PC-3 (cell line): ENCODE measurements around the gene LIMS2. TPM values are rescaled to one million over a fixed set of nuclear protein-coding genes. Genes with fewer than 3 reads are reported as not detected.
A peak's percentile ranks its signal among the peaks of the same experiment; 100 is the strongest.

ENCODE experiments used
- ATAC-seq: fragments of 200-7000 bp; cut with Tn5 transposase; 2 replicates; pipeline ENCODE4 v1.9.1; 2020; ENCODE audit warnings: mild to moderate bottlenecking, moderate library complexity
- Bru-seq: library from RNA; stranded (reverse); fragments of 400-500 nt; gene quantifications from one replicate; lab custom pipeline; 2021; lab: Mats Ljungman, UMichigan
- BruChase-seq, 2 experiments: library from RNA; stranded (reverse); fragments of 400-500 nt; gene quantifications; one replicate each; lab custom pipeline; 2021; lab: Mats Ljungman, UMichigan
- BruUV-seq: library from RNA; stranded (reverse); fragments of 400-500 nt; replicated peaks from 2 replicates; lab custom pipeline; 2021; lab: Mats Ljungman, UMichigan
- CTCF ChIA-PET: fragments of 300-600 bp; sonication (Branson Sonifier 250); formaldehyde crosslinking; loops from one replicate; lab custom pipeline; 2022; ENCODE audit warnings: antibody characterized with exemption; lab: Charles Lee
- POLR2A ChIA-PET: fragments of 300-600 bp; sonication (Branson Sonifier 250); formaldehyde crosslinking; loops from one replicate; lab custom pipeline; 2022; ENCODE audit warnings: antibody characterized with exemption; ENCODE audit not compliant: unreplicated experiment; lab: Charles Lee
- DNase-seq: peaks from one replicate; pipeline ENCODE4 v3.0.0-alpha.2; 2015
- H2AFZ ChIP-seq: fragments of 300-600 bp; sonication (generic); 2 replicates; pipeline ENCODE4 v1.6.0; 2016; ENCODE audit warnings: antibody characterized with exemption, low read length
- H3F3A ChIP-seq: fragments of 300-600 bp; sonication (generic); one replicate; pipeline ENCODE4 v1.6.0; 2017; ENCODE audit warnings: antibody characterized with exemption, low read length, control low read depth, mild to moderate bottlenecking; ENCODE audit not compliant: unreplicated experiment
- H3K27ac ChIP-seq: fragments of 300-600 bp; sonication (generic); 2 replicates; pipeline ENCODE4 v1.5.1; 2016; ENCODE audit warnings: mild to moderate bottlenecking, low read length
- H3K27me3 ChIP-seq: fragments of 300-600 bp; sonication (generic); 2 replicates; pipeline ENCODE4 v1.6.1; 2016; ENCODE audit warnings: low read length, mixed read lengths
- H3K36me3 ChIP-seq: fragments of 300-600 bp; sonication (generic); 2 replicates; pipeline ENCODE4 v1.6.1; 2016; ENCODE audit warnings: low read depth, mixed run types, low read length, mixed read lengths
- H3K4me1 ChIP-seq: fragments of 300-600 bp; sonication (generic); 2 replicates; pipeline ENCODE4 v1.5.1; 2016; ENCODE audit warnings: low read length; ENCODE audit not compliant: insufficient read depth
- H3K4me2 ChIP-seq: fragments of 300-600 bp; sonication (generic); 2 replicates; pipeline ENCODE4 v1.6.0; 2016; ENCODE audit warnings: low read length
- H3K4me3 ChIP-seq: fragments of 300-600 bp; sonication (generic); 2 replicates; pipeline ENCODE4 v1.5.1; 2016; ENCODE audit warnings: mild to moderate bottlenecking, low read length, mixed read lengths
- H3K79me2 ChIP-seq: fragments of 300-600 bp; sonication (generic); 2 replicates; pipeline ENCODE4 v1.6.1; 2017; ENCODE audit warnings: low read length, mixed read lengths
- H3K9ac ChIP-seq: fragments of 300-600 bp; sonication (generic); 2 replicates; pipeline ENCODE4 v1.6.0; 2016; ENCODE audit warnings: mild to moderate bottlenecking, low read length
- H3K9me2 ChIP-seq: fragments of 300-600 bp; sonication (generic); replicated peaks from 2 replicates; pipeline ENCODE4 v1.6.1; 2016; ENCODE audit warnings: mixed run types, low read length, mixed read lengths
- H3K9me3 ChIP-seq: fragments of 300-600 bp; sonication (generic); 2 replicates; pipeline ENCODE4 v1.6.1; 2016; ENCODE audit warnings: low read length, mixed read lengths
- H4K20me1 ChIP-seq: fragments of 300-600 bp; sonication (generic); 2 replicates; pipeline ENCODE4 v1.6.1; 2016; ENCODE audit warnings: low read length, mixed read lengths
- CTCF ChIP-seq: fragments of 300-600 bp; sonication (generic); conservative IDR thresholded peaks from 2 replicates; pipeline ENCODE4 v1.5.1; 2017; ENCODE audit warnings: antibody characterized with exemption, low read depth, mild to moderate bottlenecking, low read length
- EZH2 ChIP-seq: fragments of 300-600 bp; sonication (generic); IDR thresholded peaks from one replicate; pipeline ENCODE4 v1.6.1; 2017; ENCODE audit warnings: antibody characterized with exemption, mild to moderate bottlenecking, low read length; ENCODE audit not compliant: unreplicated experiment
- EZH2phosphoT487 ChIP-seq: fragments of 300-600 bp; sonication (generic); IDR thresholded peaks from 2 replicates; pipeline ENCODE4 v1.6.1; 2018; ENCODE audit warnings: mild to moderate bottlenecking, antibody characterized with exemption, low read length, borderline replicate concordance
- intact Hi-C: fragments of 100-400 bp; cut with micrococcal nuclease; formaldehyde crosslinking; loops from 2 replicates; pipeline ENCODE4 v1.9.0; 2023
- long read RNA-seq: library from polyadenylated mRNA; unstranded; transcript quantifications from one replicate; pipeline ENCODE4 v2.0.0, GENCODE V29; 2021; ENCODE audit not compliant: unreplicated experiment
- total RNA-seq: library from RNA; depleted of rRNA; stranded (reverse); fragments of >200 nt; gene quantifications from 2 replicates; pipeline ENCODE4 v1.2.3, GENCODE V29; 2014; rRNA removed

The LIMS2 gene, protein sequence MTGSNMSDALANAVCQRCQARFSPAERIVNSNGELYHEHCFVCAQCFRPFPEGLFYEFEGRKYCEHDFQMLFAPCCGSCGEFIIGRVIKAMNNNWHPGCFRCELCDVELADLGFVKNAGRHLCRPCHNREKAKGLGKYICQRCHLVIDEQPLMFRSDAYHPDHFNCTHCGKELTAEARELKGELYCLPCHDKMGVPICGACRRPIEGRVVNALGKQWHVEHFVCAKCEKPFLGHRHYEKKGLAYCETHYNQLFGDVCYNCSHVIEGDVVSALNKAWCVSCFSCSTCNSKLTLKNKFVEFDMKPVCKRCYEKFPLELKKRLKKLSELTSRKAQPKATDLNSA
- 4.6 and 5.0 TPM in 2 replicates for total RNA-seq
- percentile 51 among the genes with signal in this experiment for Bru-seq, nascent RNA
- percentile 53 among the genes with signal in this experiment for BruChase-seq, experiment 1, labeled RNA remaining after a 6-hour chase
- BruChase-seq, experiment 2, labeled RNA remaining after a 2-hour chase, result percentile 54 among the genes with signal in this experiment
- long read RNA-seq, transcript LIMS2-202 (10 exons, 2,045 nt), result major isoform, 6 of 17 reads
- long read RNA-seq, partial matches to known transcripts, result 1 of 17 reads
- long read RNA-seq, other reads (novel, unspliced or antisense), result 7 of 17 reads

- ChIA-PET CTCF (interaction anchor here (0.5 to 2.2 kb wide), 6 partner anchors 84 to 479 kb away, joined by 3 to 19 read pairs (median 4); no protein-coding TSS in a partner anchor), POLR2A (interaction anchor here (1.0 kb wide), 1 partner anchor 25 kb away, joined by 3 read pairs; the partner anchor contains the start of gene SFT2D3)
- Histone ChIP-seq H3K27me3 (no peaks in the 10 kb centered on the region), H3K4me2 (peak within 1 kb of the TSS; percentile 100), H3K9me2 (no peaks in the 10 kb centered on the region), H3K79me2 (no peaks in the 10 kb centered on the region), H3K27ac (no peak within 1 kb of the TSS), H3K4me1 (peaks cover 5% of the 10 kb centered on the region; the same call in 1 of the 2 replicates), H2AFZ (peak within 1 kb of the TSS; percentile 95), H3K9me3 (no peaks in the 10 kb centered on the region), H3F3A (no peaks in the 10 kb centered on the region), H3K9ac (peak within 1 kb of the TSS; percentile 40; the same call in 1 of the 2 replicates), H3K4me3 (peak within 1 kb of the TSS; percentile 90), H3K36me3 (no peaks in the 10 kb centered on the region), H4K20me1 (no peaks in the 10 kb centered on the region)
- no TSS peak for BruUV-seq
- peak; percentile 58 for DNase-seq
- intact Hi-C loops, result loop anchor here (1.0 kb wide), 1 partner anchor 84 kb away; no protein-coding TSS in a partner anchor
- TF ChIP-seq CTCF, result no peak
- TF ChIP-seq EZH2, result no peak
- no peak for TF ChIP-seq EZH2phosphoT487
- ATAC-seq, result peak; percentile 76
Observed at GRCh38 chr2:127675331-127676261, at the start of gene LIMS2. Gene LIMS2, minus strand, starts transcription at chr2:127675530. Its CDS starts 506 bp downstream, at chr2:127675024.

GRCh38 chr2:127722807-127723206 is 47.5 kb upstream of the LIMS2 start:
- H3K79me2 ChIP-seq, result no peaks in the 10 kb centered on the region
- H3K4me1 ChIP-seq, result peaks cover 20% of the 10 kb centered on the region
- no peak overlapping the region for H3K4me3 ChIP-seq
- H3K27me3 ChIP-seq, result no peaks in the 10 kb centered on the region
- no peak for ATAC-seq
- ChIA-PET POLR2A (no interaction called here), CTCF (no interaction called here)
- H3K9ac ChIP-seq, result no peak overlapping the region
- DNase-seq, result no peak
- H3K4me2 ChIP-seq, result no peak overlapping the region
- H3K9me3 ChIP-seq, result no peaks in the 10 kb centered on the region
- no peak overlapping the region for H2AFZ ChIP-seq
- peak overlapping the region; percentile 83 for H3K27ac ChIP-seq
- no peaks in the 10 kb centered on the region for H4K20me1 ChIP-seq
- intact Hi-C loops, result no loop called here
- H3K9me2 ChIP-seq, result no peaks in the 10 kb centered on the region
- TF ChIP-seq EZH2 (no peak), EZH2phosphoT487 (no peak), CTCF (no peak)
- peaks cover 5% of the 10 kb centered on the region for H3F3A ChIP-seq
- BruUV-seq, result no TSS peak
- H3K36me3 ChIP-seq, result peaks cover 34% of the 10 kb centered on the region
